GM12878 (cell line): ENCODE measurements around the gene ANKRD16. TPM values are rescaled to one million over a fixed set of nuclear protein-coding genes. Genes with fewer than 3 reads are reported as not detected.

Source experiments
- ATAC-seq: fragments of 200-7000 bp; cut with Tn5 transposase; 3 replicates; pipeline ENCODE4 v1.9.1; 2020; ENCODE audit warnings: mild to moderate bottlenecking, moderate library complexity
- BruUV-seq: library from RNA; stranded (reverse); fragments of 400-500 nt; replicated peaks from 2 replicates; lab custom pipeline; 2021; lab: Mats Ljungman, UMichigan
- CTCF ChIA-PET: fragments of 300-600 bp; sonication (Branson Sonifier 250); formaldehyde crosslinking; extraction: SDS; loops from one replicate; lab custom pipeline; 2021; ENCODE audit warnings: inconsistent platforms; lab: Yijun Ruan, JAX
- POLR2A ChIA-PET: fragments of 350-600 bp; formaldehyde crosslinking; extraction: SDS; loops from one replicate; lab custom pipeline; 2021; ENCODE audit warnings: inconsistent platforms; lab: Charles Lee
- RAD21 ChIA-PET: fragments of 300-600 bp; sonication (Branson Sonifier 250); formaldehyde crosslinking; loops from one replicate; lab custom pipeline; 2023; ENCODE audit warnings: antibody characterized with exemption; ENCODE audit not compliant: unreplicated experiment; lab: Charles Lee
- SMC1A ChIA-PET: fragments of 300-600 bp; sonication (Branson Sonifier 250); formaldehyde crosslinking; loops from one replicate; lab custom pipeline; 2023; ENCODE audit not compliant: unreplicated experiment, uncharacterized antibody; lab: Charles Lee
- DNase-seq: peaks from one replicate; pipeline ENCODE4 v3.0.0-alpha.2; 2011; ENCODE audit warnings: low read depth, low spot score
- FAIRE-seq: peaks from 3 replicates; lab custom pipeline; 2011; peaks lifted over from hg19 to GRCh38; lab: Jason Lieb, UNC
- H2AFZ ChIP-seq: 2 replicates; pipeline ENCODE4 v1.6.0; 2011; ENCODE audit warnings: low read depth, low read length, control low read depth; ENCODE audit not compliant: control insufficient read depth
- H3K27ac ChIP-seq: 2 replicates; pipeline ENCODE4 v1.5.1; 2011; ENCODE audit warnings: control low read depth; ENCODE audit not compliant: control insufficient read depth, insufficient read depth
- H3K27me3 ChIP-seq, 2 experiments: replicated peaks in 1 of 2; 2 replicates each; pipeline versions ENCODE4 v1.6.0 to v1.6.1; 2011; ENCODE audit warnings: low read length in 1 of 2; ENCODE audit not compliant: control insufficient read depth in 2 of 2, insufficient read depth in 2 of 2
- H3K36me3 ChIP-seq, 2 experiments: 2 replicates each; pipeline ENCODE4 v1.5.1; 2011; ENCODE audit warnings: low read length in 1 of 2; ENCODE audit not compliant: control insufficient read depth in 2 of 2, insufficient read depth in 2 of 2
- H3K4me1 ChIP-seq: 2 replicates; pipeline ENCODE4 v1.6.1; 2011; ENCODE audit warnings: mild to moderate bottlenecking, low read length, moderate library complexity, mixed read lengths; ENCODE audit not compliant: control insufficient read depth, insufficient read depth
- H3K4me2 ChIP-seq: 2 replicates; pipeline ENCODE4 v1.6.0; 2011; ENCODE audit warnings: control low read depth; ENCODE audit not compliant: control insufficient read depth, insufficient read depth
- H3K4me3 ChIP-seq: fragments of 200-600 bp; sonication (generic); 2 replicates; pipeline ENCODE4 v1.5.1; 2016
- H3K79me2 ChIP-seq: 2 replicates; pipeline ENCODE4 v1.6.0; 2011; ENCODE audit warnings: low read length; ENCODE audit not compliant: control insufficient read depth, insufficient read depth
- H3K9ac ChIP-seq: 2 replicates; pipeline ENCODE4 v1.8.0; 2011; ENCODE audit warnings: low read length, control low read depth, mixed read lengths; ENCODE audit not compliant: control insufficient read depth, insufficient read depth
- H3K9me3 ChIP-seq: replicated peaks from 3 replicates; pipeline ENCODE4 v1.5.1; 2011; ENCODE audit warnings: mild to moderate bottlenecking, low read length; ENCODE audit not compliant: control insufficient read depth, insufficient read depth
- H4K20me1 ChIP-seq: 2 replicates; pipeline ENCODE4 v1.6.0; 2011; ENCODE audit not compliant: control insufficient read depth, insufficient read depth
- BCL11A ChIP-seq: IDR thresholded peaks from 2 replicates; pipeline ENCODE4 v1.6.1; 2011; ENCODE audit warnings: low read depth, low read length
- BHLHE40 ChIP-seq, 2 experiments: fragments of 450-650 bp in 1 of 2; IDR thresholded peaks; 2 replicates each; pipeline ENCODE4 v1.6.1; 2011 to 2017; ENCODE audit warnings: low read depth in 2 of 2, borderline replicate concordance in 1 of 2, improper control_type of control experiment in 1 of 2, low read length in 1 of 2, mild to moderate bottlenecking in 1 of 2
- BRCA1 ChIP-seq: IDR thresholded peaks from 2 replicates; pipeline ENCODE4 v1.6.1; 2011; ENCODE audit warnings: low read depth, low read length, improper control_type of control experiment
- CEBPZ ChIP-seq: fragments of 150-350 bp; IDR thresholded peaks from 2 replicates; pipeline ENCODE4 v1.6.1; 2016; ENCODE audit warnings: low read depth, low read length
- FOS ChIP-seq: IDR thresholded peaks from 3 replicates; pipeline ENCODE4 v1.6.1; 2011; ENCODE audit warnings: borderline replicate concordance; ENCODE audit not compliant: insufficient read length; ENCODE audit errors: extremely low read depth
- IKZF1 ChIP-seq: fragments of 450-650 bp; conservative IDR thresholded peaks from 2 replicates; pipeline ENCODE4 v1.6.1; 2017; ENCODE audit warnings: antibody characterized with exemption, mild to moderate bottlenecking
- MTA2 ChIP-seq: fragments of 450-650 bp; IDR thresholded peaks from 2 replicates; pipeline ENCODE4 v1.6.1; 2016; ENCODE audit warnings: low read depth, mild to moderate bottlenecking, moderate library complexity
- MXI1 ChIP-seq: fragments of 150-350 bp; IDR thresholded peaks from 2 replicates; pipeline ENCODE4 v1.6.1; 2011; ENCODE audit warnings: low read depth, mild to moderate bottlenecking, inconsistent platforms, low read length, improper control_type of control experiment
- NFXL1 ChIP-seq: fragments of 450-650 bp; IDR thresholded peaks from 2 replicates; pipeline ENCODE4 v1.6.1; 2017; ENCODE audit warnings: antibody characterized with exemption, mild to moderate bottlenecking, borderline replicate concordance
- NFYB ChIP-seq: IDR thresholded peaks from 2 replicates; pipeline ENCODE4 v1.6.1; 2011; ENCODE audit warnings: low read depth, mild to moderate bottlenecking, low read length, improper control_type of control experiment, moderate library complexity; ENCODE audit not compliant: insufficient read depth
- NR2C1 ChIP-seq: fragments of 450-650 bp; IDR thresholded peaks from 2 replicates; pipeline ENCODE4 v1.6.1; 2017; ENCODE audit warnings: antibody characterized with exemption, mild to moderate bottlenecking, moderate library complexity
- RFX5 ChIP-seq: IDR thresholded peaks from 2 replicates; pipeline ENCODE4 v1.6.1; 2011; ENCODE audit warnings: low read depth, low read length, improper control_type of control experiment
- RUNX3 ChIP-seq: IDR thresholded peaks from 2 replicates; pipeline ENCODE4 v1.6.1; 2012; ENCODE audit warnings: low read length, inconsistent platforms
- SMAD5 ChIP-seq: IDR thresholded peaks from 2 replicates; pipeline ENCODE4 v1.6.1; 2016; ENCODE audit warnings: antibody characterized with exemption, low read depth
- SREBF1 ChIP-seq: IDR thresholded peaks from 2 replicates; pipeline ENCODE4 v1.6.1; 2012; ENCODE audit warnings: mild to moderate bottlenecking, low read length
- SRF ChIP-seq, 2 experiments: IDR thresholded peaks; 2 replicates each; pipeline ENCODE4 v1.6.1; 2011; ENCODE audit warnings: low read depth in 2 of 2, low read length in 2 of 2, mild to moderate bottlenecking in 1 of 2, moderate library complexity in 1 of 2
- STAT3 ChIP-seq: IDR thresholded peaks from 2 replicates; pipeline ENCODE4 v1.6.1; 2011; ENCODE audit warnings: low read depth, low read length, improper control_type of control experiment
- YY1 ChIP-seq: IDR thresholded peaks from 2 replicates; pipeline ENCODE4 v1.6.1; 2011; ENCODE audit warnings: low read depth, mild to moderate bottlenecking, low read length
- ZBED1 ChIP-seq: IDR thresholded peaks from 2 replicates; pipeline ENCODE4 v1.6.1; 2016; ENCODE audit warnings: borderline replicate concordance
- ZNF24 ChIP-seq: fragments of 450-650 bp; IDR thresholded peaks from 2 replicates; pipeline ENCODE4 v1.6.1; 2017; ENCODE audit warnings: antibody characterized with exemption, mild to moderate bottlenecking
- in situ Hi-C: fragments of 300-500 bp; cut with MboI; formaldehyde crosslinking; loops from 9 replicates; pipeline ENCODE4 v1.14.3; 2018; ENCODE audit warnings: mixed read lengths
- intact Hi-C: fragments of 100-400 bp; cut with micrococcal nuclease; formaldehyde crosslinking; loops from one replicate; pipeline ENCODE4 v1.14.2; 2022; ENCODE audit not compliant: unreplicated experiment
- polyA plus RNA-seq, 11 experiments: library from polyadenylated mRNA; depleted of rRNA in 4 of 11; unstranded in 6 of 11; stranded (reverse) in 5 of 11; fragments of >200 nt; fragmentation: Nextera tagmentation in 4 of 11; fragmentation: Illumina TruSeq in 1 of 11; extraction: Ambion mirVana in 4 of 11; extraction: Trizol in 1 of 11; gene quantifications; 1 replicate in 1 of 11; 2 replicates in 10 of 11; pipeline versions ENCODE4 v1.2.1 to v1.2.3, GENCODE V29; 2011 to 2016; ENCODE audit warnings: inconsistent platforms in 2 of 11, missing spikeins in 2 of 11, low read depth in 1 of 11
- total RNA-seq, 4 experiments: library from RNA; depleted of rRNA in 3 of 4; stranded (reverse); fragments of >200 nt in 3 of 4; fragmentation: Illumina TruSeq in 1 of 4; extraction: Trizol in 1 of 4; gene quantifications; 2 replicates each; pipeline versions ENCODE4 v1.2.1 to v1.2.3, GENCODE V29; 2013 to 2021
- TF ChIP-seq, protein P1 (sequence below): fragments of 450-650 bp; IDR thresholded peaks from 2 replicates; pipeline ENCODE4 v1.6.1; 2017; ENCODE audit warnings: mild to moderate bottlenecking, low read depth, inconsistent platforms; ENCODE audit not compliant: poor library complexity, severe bottlenecking

Gene ANKRD16
- total and polyA plus RNA-seq, 10 of the 15 experiments (the other 5 are each of a cell fraction or from before 2014, with no cell fraction given), result 0.57 to 13.6 (median 4.4) TPM

DNA sequence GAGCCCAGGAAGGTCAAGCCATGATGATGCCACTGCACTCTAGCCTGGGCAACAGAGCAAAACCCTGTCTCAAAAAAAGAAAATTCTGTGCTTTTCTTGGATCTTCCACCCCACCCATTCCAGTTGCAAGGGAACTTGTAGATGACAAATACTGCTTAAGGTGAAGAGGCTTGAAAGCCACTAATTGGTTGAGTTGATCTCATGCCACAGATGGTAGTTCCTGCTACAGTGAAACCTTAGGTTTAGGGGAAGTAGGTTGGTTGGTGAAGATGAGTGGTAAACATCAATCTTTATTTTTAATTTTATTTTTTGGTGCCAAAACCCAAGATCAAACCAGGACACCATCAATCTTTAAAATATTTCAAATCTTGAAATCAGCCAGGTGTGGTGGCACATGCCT lies 73.5 kb downstream of the ANKRD16 start:
- no TSS peak for BruUV-seq
- no peak overlapping the region for H3K9ac ChIP-seq
- 0 out of 2 replicates have a peak, but pooled peaks have one; percentile 18 for TF ChIP-seq IKZF1
- TF ChIP-seq ZNF24, result no peak
- peak; percentile 51 for TF ChIP-seq RUNX3
- peak in 1 of 2 experiments; percentile 15; a peak in 1 of 4 replicates for TF ChIP-seq BHLHE40 (IDR thresholded peaks at IDR 0.05; ENCODE audit: borderline replicate concordance in 1 of 2, low read depth in 2 of 2, low read length in 1 of 2)
- TF ChIP-seq NR2C1, result no peak
- no peak for TF ChIP-seq NFXL1
- no peak for TF ChIP-seq RFX5
- TF ChIP-seq BRCA1, result no peak
- no peak for TF ChIP-seq ZBED1
- TF ChIP-seq CEBPZ, result no peak
- no peak for TF ChIP-seq MXI1
- TF ChIP-seq MTA2, result peak; percentile 37; the same call in 1 of the 2 replicates
- TF ChIP-seq SRF (IDR thresholded peaks at IDR 0.05; ENCODE audit: low read depth in 2 of 2, low read length in 2 of 2), result peak; percentile 63 to 88; a peak in 3 of 4 replicates
- TF ChIP-seq BCL11A, result 0 out of 2 replicates have a peak, but pooled peaks have one; percentile 13
- no peak for TF ChIP-seq SMAD5
- no peak for TF ChIP-seq STAT3
- TF ChIP-seq, protein P1, sequence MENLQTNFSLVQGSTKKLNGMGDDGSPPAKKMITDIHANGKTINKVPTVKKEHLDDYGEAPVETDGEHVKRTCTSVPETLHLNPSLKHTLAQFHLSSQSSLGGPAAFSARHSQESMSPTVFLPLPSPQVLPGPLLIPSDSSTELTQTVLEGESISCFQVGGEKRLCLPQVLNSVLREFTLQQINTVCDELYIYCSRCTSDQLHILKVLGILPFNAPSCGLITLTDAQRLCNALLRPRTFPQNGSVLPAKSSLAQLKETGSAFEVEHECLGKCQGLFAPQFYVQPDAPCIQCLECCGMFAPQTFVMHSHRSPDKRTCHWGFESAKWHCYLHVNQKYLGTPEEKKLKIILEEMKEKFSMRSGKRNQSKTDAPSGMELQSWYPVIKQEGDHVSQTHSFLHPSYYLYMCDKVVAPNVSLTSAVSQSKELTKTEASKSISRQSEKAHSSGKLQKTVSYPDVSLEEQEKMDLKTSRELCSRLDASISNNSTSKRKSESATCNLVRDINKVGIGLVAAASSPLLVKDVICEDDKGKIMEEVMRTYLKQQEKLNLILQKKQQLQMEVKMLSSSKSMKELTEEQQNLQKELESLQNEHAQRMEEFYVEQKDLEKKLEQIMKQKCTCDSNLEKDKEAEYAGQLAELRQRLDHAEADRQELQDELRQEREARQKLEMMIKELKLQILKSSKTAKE, result no peak
- TF ChIP-seq YY1, result no peak
- no peak for TF ChIP-seq SREBF1
- TF ChIP-seq FOS, result no peak
- TF ChIP-seq NFYB, result 0 out of 2 replicates have a peak, but pooled peaks have one; percentile 18

More for the DNA sequence above, 73.5 kb downstream of the ANKRD16 start:
- peak overlapping the region; percentile 56 for H3K4me2 ChIP-seq
- H3K4me1 ChIP-seq, result peaks cover 59% of the 10 kb centered on the region
- in situ Hi-C loops (no loop called here), intact Hi-C loops (no loop called here)
- CTCF ChIA-PET, result interaction anchor here (0.8 to 7.9 kb wide), 3 partner anchors 9 to 58 kb away, joined by 3 to 74 read pairs (median 4); no protein-coding TSS in a partner anchor
- DNase-seq (peak; percentile 47), FAIRE-seq (peak; percentile 23), ATAC-seq (peak; percentile 19)
- peak overlapping the region; percentile 59 for H3K27ac ChIP-seq
- SMC1A ChIA-PET, result interaction anchor here (1.2 to 3.4 kb wide), 5 partner anchors 10 to 88 kb away, joined by 4 to 32 read pairs (median 11); no protein-coding TSS in a partner anchor
- no peaks in the 10 kb centered on the region for H3K36me3 ChIP-seq
- peaks cover 38% of the 10 kb centered on the region for H3K79me2 ChIP-seq
- no peaks in the 10 kb centered on the region for H4K20me1 ChIP-seq
- POLR2A ChIA-PET, result interaction anchor here (1.2 to 4.6 kb wide), 6 partner anchors 25 to 160 kb away, joined by 3 to 46 read pairs (median 24); partner anchors contain the start of genes ANKRD16 and FBH1
- H3K9me3 ChIP-seq, result no peaks in the 10 kb centered on the region
- RAD21 ChIA-PET, result interaction anchor here (3.7 to 12.5 kb wide), 2 partner anchors 27 to 46 kb away, joined by 25 to 183 read pairs; no protein-coding TSS in a partner anchor
- H3K4me3 ChIP-seq, result 0 out of 2 replicates have a peak overlapping the region, but pooled peaks have one; percentile 10
- H3K27me3 ChIP-seq, result no peaks in the 10 kb centered on the region
- no peak overlapping the region; the same call in 1 of the 2 replicates for H2AFZ ChIP-seq
